ENCODE data around the gene SORCS1. TPM values are rescaled to one million over a fixed set of nuclear protein-coding genes. Genes with fewer than 3 reads are reported as not detected.

The SORCS1 gene
- total RNA-seq, 3 donors from 2014 or later = 0.73 to 3.3 (median 2.9) TPM

DNA sequence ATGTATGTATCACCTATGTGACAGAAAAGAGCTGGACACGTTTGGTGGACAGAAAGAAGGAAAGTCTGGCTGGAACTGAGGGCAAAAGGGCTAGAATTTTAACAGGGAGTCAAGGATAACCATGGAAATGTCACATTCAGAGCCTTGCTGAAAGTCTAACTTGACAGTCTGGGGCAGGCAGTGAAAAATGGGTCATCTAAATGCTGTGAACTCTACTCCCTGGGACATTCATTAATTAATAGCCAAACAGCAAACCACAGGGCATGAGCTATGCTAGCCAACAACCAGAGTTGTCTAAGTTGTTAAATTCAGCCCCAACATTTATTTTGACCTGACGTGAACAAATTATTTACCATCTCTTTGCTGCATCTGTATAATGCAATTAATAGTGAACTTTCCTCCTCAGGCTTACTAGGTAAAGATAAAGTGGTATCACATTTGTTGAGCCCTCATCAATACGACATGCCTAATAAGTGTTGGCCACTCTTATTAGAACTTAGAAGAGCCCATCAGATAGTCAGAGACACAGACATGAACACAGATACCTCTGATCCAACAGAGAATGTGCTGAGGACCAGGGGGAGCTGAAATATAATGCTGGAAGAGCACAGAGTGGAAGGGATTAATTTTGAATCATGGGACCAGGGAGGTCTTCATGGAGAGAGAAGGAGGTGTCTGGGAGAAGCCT is 109.9 kb downstream of the SORCS1 start:
- DNase-seq (ENCODE audit: low spot score in 2 of 2) = no peak
- no peak for TF ChIP-seq CTCF (IDR thresholded peaks at IDR 0.05)
- no peak for TF ChIP-seq POLR2AphosphoS5 (IDR thresholded peaks at IDR 0.05)
- TF ChIP-seq POLR2A (IDR thresholded peaks at IDR 0.05) = no peak
- intact Hi-C loops (cut with DNase I; ENCODE audit: low total_unique reads) = no loop called here
- H3K36me3 ChIP-seq = no peaks in the 10 kb centered on the region
- H3K27ac ChIP-seq = no peak overlapping the region
- H3K4me3 ChIP-seq = no peak overlapping the region
- H3K27me3 ChIP-seq = no peaks in the 10 kb centered on the region
- no peaks in the 10 kb centered on the region for H3K9me3 ChIP-seq
- no peaks in the 10 kb centered on the region for H3K4me1 ChIP-seq

DNA sequence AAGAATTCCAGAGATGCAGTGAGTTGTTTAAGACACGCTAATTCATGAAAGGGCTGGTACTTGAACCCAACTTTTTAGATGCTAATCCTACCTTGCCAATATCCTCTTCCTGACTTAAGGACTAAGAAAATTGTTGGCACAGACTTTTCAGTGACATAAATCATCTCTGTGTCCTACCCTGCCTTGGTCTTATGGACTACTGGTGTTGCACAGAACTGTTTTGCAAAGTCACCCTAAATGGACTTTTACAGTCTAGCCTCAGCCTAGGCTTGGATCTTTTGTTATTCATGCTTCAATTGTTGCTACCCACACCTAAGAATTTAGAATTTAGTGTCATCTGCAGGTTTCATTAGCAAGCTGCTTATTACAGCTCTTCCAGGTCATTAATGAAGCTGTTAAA is 112.7 kb downstream of the SORCS1 start:
- TF ChIP-seq POLR2A (IDR thresholded peaks at IDR 0.05) (no peak), POLR2AphosphoS5 (IDR thresholded peaks at IDR 0.05) (no peak), CTCF (IDR thresholded peaks at IDR 0.05) (no peak)
- H3K36me3 ChIP-seq = no peaks in the 10 kb centered on the region
- H3K27ac ChIP-seq = no peak overlapping the region
- no peaks in the 10 kb centered on the region for H3K9me3 ChIP-seq
- no peak overlapping the region for H3K4me3 ChIP-seq
- intact Hi-C loops (cut with DNase I; ENCODE audit: low total_unique reads) = no loop called here
- H3K4me1 ChIP-seq = no peaks in the 10 kb centered on the region
- DNase-seq (ENCODE audit: low spot score in 2 of 2) = no peak
- H3K27me3 ChIP-seq = no peaks in the 10 kb centered on the region

GRCh38 chr10:107043461-107043860 is 121.0 kb downstream of the SORCS1 start:
- no peaks in the 10 kb centered on the region for H3K36me3 ChIP-seq
- H3K9me3 ChIP-seq = no peaks in the 10 kb centered on the region
- no peak for DNase-seq (ENCODE audit: low spot score in 2 of 2)
- TF ChIP-seq CTCF (IDR thresholded peaks at IDR 0.05) (no peak), POLR2AphosphoS5 (IDR thresholded peaks at IDR 0.05) (no peak), POLR2A (IDR thresholded peaks at IDR 0.05) (no peak)
- H3K4me3 ChIP-seq = no peak overlapping the region
- intact Hi-C loops (cut with DNase I; ENCODE audit: low total_unique reads) = no loop called here
- H3K27ac ChIP-seq = no peak overlapping the region
- H3K27me3 ChIP-seq = no peaks in the 10 kb centered on the region
- H3K4me1 ChIP-seq = no peaks in the 10 kb centered on the region

DNA sequence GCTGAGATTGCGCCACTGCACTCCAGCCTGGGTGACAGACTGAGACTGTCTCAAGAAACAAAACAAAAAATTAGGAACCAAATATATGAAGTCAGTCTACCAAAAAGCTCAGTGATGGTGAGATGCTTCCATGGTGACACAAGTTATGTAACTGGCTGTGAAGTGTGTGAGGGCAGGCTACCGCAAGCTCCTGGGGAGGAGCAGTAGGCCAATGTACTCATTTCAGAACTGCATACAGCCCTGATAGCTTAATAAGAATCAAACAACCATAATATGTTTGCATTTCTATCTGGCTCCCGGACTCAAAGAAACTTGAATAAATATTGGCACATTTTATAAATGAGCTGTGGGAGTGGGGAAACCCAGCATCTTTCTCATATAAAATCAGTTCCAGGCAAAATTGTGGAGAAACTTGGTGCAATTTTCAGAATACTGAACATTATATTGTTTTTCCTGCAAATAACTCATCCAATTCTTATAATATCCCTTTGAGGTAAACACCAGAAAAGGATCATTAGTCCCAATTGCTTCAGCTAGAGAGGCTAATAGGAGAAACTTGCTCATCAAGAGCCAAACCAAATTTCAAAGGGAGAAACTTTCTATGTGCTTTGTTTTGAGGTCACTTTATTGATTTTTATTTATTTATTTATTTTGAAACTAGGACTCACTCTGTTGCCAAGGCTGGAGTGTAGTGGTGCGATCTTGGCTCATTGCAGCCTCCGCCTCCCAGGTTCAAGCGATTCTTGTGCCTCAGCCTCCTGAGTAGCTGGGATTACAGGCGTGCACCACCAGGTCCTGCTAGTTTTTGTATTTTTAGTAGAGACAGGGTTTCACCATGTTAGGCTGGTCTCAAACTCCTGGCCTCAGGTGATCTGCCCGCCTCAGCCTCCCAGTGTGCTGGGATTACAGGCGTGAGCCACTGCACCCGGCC is 127.0 kb downstream of the SORCS1 start:
- intact Hi-C loops (cut with DNase I; ENCODE audit: low total_unique reads) = no loop called here
- Histone ChIP-seq H3K27ac (no peak overlapping the region), H3K36me3 (no peaks in the 10 kb centered on the region), H3K9me3 (no peaks in the 10 kb centered on the region), H3K27me3 (no peaks in the 10 kb centered on the region), H3K4me3 (no peak overlapping the region), H3K4me1 (no peaks in the 10 kb centered on the region)
- DNase-seq (ENCODE audit: low spot score in 2 of 2) = no peak
- TF ChIP-seq POLR2A (IDR thresholded peaks at IDR 0.05) (no peak), POLR2AphosphoS5 (IDR thresholded peaks at IDR 0.05) (no peak), CTCF (IDR thresholded peaks at IDR 0.05) (no peak)
